GM19397 (cell line): ENCODE results near the gene EXOC4.

Experiments
- ATAC-seq: cut with Tn5 transposase; IDR thresholded peaks from one replicate; pipeline ENCODE4 v1.9.1; 2021; ENCODE audit warnings: mild to moderate bottlenecking, moderate library complexity; ENCODE audit not compliant: unreplicated experiment

EXOC4 gene

GRCh38 chr7:133564484-133564883 is 311.6 kb downstream of the EXOC4 start:
- no peak for ATAC-seq

DNA sequence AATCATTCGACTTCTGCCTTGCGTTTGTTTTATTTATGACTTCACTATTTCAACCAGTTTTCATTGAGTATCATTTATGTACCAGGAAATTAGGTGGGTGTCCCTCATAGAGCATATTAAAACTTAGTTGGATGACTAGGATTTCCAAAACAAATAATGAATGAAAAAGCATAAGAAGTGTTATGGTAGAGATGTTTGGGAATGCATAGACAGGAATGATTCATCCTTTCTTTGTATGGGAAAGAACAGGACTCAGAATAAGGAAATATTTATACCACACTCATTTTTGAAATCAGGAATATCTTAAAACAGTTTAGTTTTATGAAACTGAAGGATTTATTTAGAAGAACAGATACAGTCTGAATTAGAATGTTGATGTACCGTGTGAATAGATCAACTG is 315.7 kb downstream of the EXOC4 start:
- ATAC-seq: no peak

DNA sequence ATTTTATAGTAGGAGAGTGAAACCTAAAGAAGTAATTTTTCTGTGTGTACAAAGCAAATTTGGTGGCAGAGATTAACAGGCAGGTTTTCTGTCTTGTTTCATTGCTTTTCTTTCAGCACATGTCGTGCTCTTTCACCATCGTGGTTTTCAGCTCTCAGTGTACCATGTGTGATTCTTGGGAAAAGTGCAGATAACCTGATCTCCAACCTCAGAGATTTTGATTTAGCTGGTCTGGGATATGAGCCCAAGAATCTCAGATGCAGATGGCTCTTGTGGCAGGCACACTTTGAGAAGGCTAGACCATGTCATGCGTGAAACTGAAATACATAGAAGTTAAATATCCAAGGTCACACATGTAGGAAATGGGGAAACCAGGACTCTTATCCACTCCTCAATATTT is 317.4 kb downstream of the EXOC4 start:
- ATAC-seq: no peak

DNA sequence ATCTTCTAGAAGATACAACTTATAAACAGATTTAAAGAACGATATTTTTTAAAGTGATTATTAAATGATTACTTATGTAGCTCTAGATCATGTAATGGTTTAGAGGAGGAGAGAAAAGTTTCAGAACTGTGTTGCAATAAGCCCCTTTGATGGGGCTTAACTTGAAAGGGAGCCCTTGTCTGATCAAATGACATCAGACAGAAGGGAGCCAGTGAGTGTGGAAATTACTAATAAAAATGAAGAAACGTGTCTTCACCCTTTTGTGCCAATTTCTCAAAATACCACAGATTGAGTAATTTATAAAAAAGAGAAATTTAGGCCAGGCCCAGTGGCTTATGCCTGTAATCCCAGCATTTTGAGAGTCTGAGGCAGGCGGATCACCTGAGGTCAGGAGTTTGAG is 318.2 kb downstream of the EXOC4 start:
- no peak for ATAC-seq

DNA sequence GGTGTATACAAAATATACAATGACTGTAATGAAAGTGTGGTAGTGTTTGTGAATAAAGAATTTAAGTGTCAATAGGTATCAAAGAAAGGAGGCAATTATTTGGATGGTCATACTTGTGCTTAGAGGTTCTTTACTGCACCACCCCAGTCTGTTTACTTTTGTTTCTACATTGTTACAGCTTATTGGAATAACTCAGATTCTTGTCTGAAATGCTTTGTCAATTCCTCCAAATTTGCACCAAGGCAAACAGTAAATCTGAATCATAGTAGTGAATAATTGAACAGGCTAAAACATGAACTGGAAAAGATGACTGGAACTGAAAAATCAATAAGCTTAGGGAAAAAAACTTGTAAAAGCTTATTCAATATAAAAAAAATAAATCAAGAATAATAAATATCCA is 319.2 kb downstream of the EXOC4 start:
- ATAC-seq: no peak

DNA sequence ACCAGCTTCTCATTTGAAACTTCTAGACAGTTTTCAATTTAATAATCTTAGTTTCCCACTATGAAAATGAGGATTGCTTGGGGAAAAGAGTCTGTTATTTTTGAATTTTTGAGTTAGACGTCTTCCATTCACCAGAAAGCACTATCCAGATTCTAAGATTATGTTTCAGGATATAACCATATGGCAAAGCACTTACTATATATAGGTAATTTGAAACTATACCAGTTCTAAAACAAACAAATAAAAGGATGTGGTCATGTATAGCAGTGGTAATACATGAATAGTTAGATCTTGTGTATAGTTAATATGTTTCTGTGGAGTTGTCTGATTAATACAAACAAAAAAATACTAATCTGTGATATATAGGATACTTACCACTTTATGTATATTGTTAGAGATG is 320.0 kb downstream of the EXOC4 start:
- no peak for ATAC-seq

- no peak for ATAC-seq
Observed at GRCh38 chr7:133573554-133574265, 320.8 kb downstream of the EXOC4 start.

DNA sequence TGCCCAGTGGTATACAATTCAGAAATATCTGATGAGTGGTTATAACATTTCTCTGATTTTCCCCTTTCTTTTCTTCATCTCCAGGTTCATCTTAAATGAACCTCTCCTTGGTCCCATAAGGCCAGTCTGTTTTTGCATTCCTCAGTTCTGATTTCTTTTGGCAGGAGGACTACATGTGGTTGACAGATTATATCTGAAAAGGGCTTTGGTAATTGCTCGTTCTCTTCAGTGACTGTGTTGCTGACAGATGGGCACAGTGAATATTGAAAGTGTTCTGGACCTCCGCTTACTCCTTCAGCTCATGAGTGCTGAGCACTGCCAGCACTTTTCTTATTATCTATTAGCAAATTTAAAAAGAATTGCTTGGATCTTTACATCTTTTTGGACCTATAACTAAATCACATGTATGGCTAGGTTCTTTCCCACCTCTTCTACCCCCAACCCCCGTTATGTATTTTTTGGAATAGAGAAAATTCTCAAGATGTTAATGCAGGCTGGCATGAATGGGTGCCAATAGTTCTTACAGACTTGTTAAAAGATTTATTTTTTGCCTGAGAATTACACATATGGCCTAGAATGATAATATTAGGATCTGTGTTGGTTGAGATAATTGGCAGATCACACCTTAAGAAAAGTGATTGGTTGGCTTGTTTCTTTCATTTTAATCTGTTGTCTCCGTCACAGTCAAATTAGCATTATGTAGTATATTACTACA is 323.0 kb downstream of the EXOC4 start:
- no peak for ATAC-seq

DNA sequence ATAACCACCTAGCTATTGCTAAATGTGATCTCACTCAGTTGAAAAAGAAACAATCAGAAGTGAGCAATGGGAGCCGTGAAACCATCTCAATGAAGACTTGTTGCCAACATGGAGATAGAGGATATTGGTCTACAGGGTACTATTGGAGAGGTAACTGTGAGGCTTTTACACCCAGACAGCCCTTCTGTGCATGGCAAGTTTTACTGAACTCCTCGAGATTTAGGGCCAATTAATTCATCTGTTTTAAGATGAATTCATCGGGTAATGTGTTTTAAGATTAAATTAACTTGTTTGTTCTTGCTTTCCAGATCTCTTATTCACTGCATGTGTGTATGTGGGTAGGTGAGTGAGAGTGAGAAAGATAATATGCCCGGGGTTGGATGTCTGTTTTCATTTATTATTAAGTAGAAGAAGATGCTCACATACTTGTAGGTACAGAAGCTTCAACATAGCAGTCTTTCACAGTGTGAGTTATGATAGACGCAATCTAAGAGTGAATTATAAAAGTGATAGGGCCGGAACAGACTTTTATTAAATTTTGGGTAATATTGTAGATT is 323.8 kb downstream of the EXOC4 start:
- no peak for ATAC-seq

- ATAC-seq: no peak
Observed at GRCh38 chr7:133582766-133583523, 330.1 kb downstream of the EXOC4 start.

- ATAC-seq: no peak
Observed at GRCh38 chr7:133583545-133584171, 330.8 kb downstream of the EXOC4 start.

DNA sequence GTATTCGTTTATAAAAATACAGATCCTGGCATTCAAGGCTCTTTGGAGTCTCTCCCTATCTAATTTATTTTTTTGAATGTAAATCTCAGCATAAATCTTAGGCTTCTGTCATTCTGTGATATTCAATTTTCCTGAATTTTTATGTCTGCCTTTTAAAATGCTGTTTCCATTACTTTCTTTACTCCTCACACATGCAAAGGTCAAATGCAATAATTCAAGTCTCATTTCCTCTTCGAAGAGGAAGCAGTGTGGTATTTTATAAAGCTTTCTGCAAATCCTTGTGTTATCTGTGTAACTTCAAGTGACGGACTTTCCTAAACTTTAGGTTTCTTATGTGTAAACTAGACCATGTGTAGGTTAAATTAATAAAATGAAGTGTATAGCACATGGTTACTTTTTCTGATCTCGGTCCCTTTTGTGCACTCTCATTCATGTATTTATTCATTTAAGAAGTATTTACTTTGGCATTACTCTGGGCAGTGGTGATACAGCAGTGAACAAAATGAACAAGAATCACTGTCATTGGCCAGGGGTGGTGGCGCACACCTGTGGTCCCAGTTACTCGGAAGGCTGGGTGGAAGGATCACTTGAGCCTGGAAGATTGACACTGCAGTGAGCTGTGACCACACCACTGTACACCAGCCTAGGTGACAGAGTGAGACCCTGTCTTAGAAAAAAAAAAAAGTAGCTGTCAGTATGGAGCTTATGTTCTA is 332.2 kb downstream of the EXOC4 start:
- ATAC-seq: no peak

GRCh38 chr7:133586253-133586652 is 333.4 kb downstream of the EXOC4 start:
- ATAC-seq: no peak

DNA sequence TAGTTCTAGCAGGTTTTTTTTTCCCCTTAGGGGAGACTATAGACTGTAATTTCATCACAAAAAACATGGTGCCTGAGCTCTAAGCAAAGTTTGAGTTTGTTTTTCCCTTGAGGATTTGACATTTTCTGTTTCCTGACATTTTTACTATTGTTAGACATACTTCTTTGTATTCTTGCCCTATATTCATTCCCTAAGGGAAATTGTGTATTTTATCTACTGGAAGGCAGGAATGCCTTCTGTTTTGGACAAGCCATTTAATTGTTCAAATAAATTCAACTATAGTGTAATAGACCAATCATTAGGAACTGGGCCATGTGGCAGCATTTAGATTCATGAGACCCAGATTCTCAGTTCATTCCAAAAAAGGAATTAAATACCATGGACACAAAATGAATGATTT is 335.0 kb downstream of the EXOC4 start:
- ATAC-seq: no peak

DNA sequence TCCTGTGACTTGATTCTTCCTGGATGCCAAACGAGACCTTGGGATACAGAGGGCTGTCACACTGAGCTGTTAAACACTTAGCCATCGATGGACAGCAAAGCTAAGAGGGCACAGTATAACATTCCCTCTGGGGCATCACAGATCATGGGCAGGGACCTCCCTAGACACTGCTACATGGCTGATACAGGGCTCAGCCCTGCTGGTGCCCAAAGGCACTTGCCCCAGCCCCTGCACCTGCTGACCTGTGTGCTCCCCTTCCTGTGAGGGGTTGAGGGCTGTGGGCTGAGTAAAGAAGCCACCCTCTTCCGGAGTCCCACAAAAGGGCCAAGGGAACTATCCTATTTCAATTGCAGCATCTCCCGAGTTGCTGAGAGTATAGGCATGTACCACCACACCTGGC is 337.9 kb downstream of the EXOC4 start:
- ATAC-seq: no peak

DNA sequence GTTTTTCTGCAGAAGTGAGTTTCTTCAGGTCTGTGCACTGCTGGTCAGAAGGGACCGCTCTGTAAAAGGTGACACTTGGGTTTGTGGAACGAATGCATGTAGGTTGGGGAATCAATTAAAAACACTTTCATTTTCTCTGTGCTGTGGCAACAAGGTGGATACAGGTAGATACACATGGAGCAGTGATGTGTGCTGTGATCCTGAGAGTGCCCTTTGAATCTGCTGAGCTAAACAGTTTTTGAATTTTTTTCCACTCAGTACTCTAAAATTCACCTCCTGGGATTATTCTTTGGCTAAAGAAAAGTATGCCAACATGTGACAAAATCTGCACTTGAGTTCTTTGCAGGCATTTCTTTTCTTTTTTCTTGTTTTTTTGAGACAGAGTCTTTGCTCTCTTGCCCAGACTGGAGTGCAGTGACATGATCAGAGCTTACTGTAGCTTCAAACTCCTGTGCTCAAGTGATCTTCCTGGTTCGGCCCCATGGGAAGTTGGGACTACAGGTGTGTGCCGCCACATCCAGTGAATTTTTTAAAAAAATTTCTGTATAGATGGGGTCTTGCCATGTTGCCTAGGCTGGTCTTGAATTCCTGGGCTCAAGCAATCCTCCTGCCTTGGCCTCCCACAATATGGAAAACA is 338.9 kb downstream of the EXOC4 start:
- no peak for ATAC-seq

DNA sequence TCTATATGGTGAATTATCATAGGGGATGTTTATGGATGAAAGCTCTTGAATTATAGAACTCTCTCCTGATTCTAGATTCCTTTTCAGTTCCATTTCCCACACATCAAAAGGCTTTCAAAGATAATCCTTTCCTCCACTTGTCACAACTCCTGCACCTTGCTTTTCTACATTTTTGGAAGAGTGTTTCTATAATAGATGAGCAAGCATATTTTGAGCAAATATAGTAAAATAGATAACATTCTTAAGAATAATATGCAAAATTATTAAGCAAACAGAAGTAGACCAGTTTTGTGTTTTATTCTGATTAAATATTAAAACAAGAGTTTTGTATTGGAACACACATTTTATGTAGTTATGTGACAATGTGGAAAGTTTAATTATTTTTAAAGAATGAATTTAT is 340.7 kb downstream of the EXOC4 start:
- ATAC-seq: no peak

- no peak for ATAC-seq
Observed at GRCh38 chr7:133601617-133602016, 348.7 kb downstream of the EXOC4 start.

- no peak for ATAC-seq
Observed at GRCh38 chr7:133602291-133602690, 349.4 kb downstream of the EXOC4 start.

GRCh38 chr7:133606991-133607390 is 354.1 kb downstream of the EXOC4 start:
- ATAC-seq: no peak
